CD14-positive monocyte (primary cell): Measurements from ENCODE around the gene ITGAL. TPM values are rescaled to one million over a fixed set of nuclear protein-coding genes. Genes with fewer than 3 reads are reported as not detected.
A peak's percentile ranks its signal among the peaks of the same experiment; 100 is the strongest.

Experiments
- DNase-seq, 3 donors: peaks; one replicate each; pipeline ENCODE4 v3.0.0-alpha.2; 2011 to 2022
- H2AFZ ChIP-seq: 2 replicates; pipeline ENCODE4 v1.6.0; 2012; ENCODE audit warnings: mild to moderate bottlenecking, low read depth, low read length, inconsistent platforms; ENCODE audit not compliant: insufficient read depth, poor library complexity, severe bottlenecking
- H3K27ac ChIP-seq, 2 donors: 1 replicate in 1 of 2; 2 replicates in 1 of 2; pipeline ENCODE4 v1.5.1; 2012 to 2013; ENCODE audit warnings: low read length in 2 of 2, control low read depth in 1 of 2, inconsistent platforms in 1 of 2, low read depth in 1 of 2, mild to moderate bottlenecking in 1 of 2
- H3K27me3 ChIP-seq, 2 donors: one replicate each; pipeline versions ENCODE4 v1.6.0 to v1.6.1; 2011 to 2013; ENCODE audit warnings: low read length in 2 of 2; ENCODE audit not compliant: control insufficient read depth in 2 of 2, insufficient read depth in 2 of 2
- H3K36me3 ChIP-seq, 2 donors: replicated peaks in 1 of 2; 1 replicate in 1 of 2; 2 replicates in 1 of 2; pipeline versions ENCODE4 v1.5.1 to v1.6.1; 2012 to 2013; ENCODE audit warnings: low read length in 2 of 2, control low read depth in 1 of 2, inconsistent platforms in 1 of 2, mild to moderate bottlenecking in 1 of 2; ENCODE audit not compliant: insufficient read depth in 2 of 2, control insufficient read depth in 1 of 2
- H3K4me1 ChIP-seq, 2 donors: 1 replicate in 1 of 2; 2 replicates in 1 of 2; pipeline versions ENCODE4 v1.5.1 to v1.6.1; 2012 to 2013; ENCODE audit warnings: low read length in 2 of 2, control low read depth in 1 of 2, inconsistent platforms in 1 of 2, mild to moderate bottlenecking in 1 of 2, moderate library complexity in 1 of 2; ENCODE audit not compliant: insufficient read depth in 2 of 2, control insufficient read depth in 1 of 2
- H3K4me2 ChIP-seq: replicated peaks from 2 replicates; pipeline ENCODE3; 2012; ENCODE audit warnings: low read length, moderate library complexity, mild to moderate bottlenecking; ENCODE audit not compliant: poor library complexity, severe bottlenecking; ENCODE audit errors: extremely low read depth
- H3K4me3 ChIP-seq, 3 experiments: fragments of 200-600 bp in 1 of 3; sonication (generic) in 1 of 3; replicated peaks in 1 of 3; 1 replicate in 2 of 3; 2 replicates in 1 of 3; pipeline ENCODE4 v1.5.1; 2011 to 2013; ENCODE audit warnings: low read length in 3 of 3, mild to moderate bottlenecking in 3 of 3, control low read depth in 2 of 3, low read depth in 2 of 3, inconsistent platforms in 1 of 3, moderate library complexity in 1 of 3
- H3K79me2 ChIP-seq: 2 replicates; pipeline ENCODE4 v1.6.0; 2012; ENCODE audit warnings: mild to moderate bottlenecking, control low read depth, inconsistent platforms, low read length, moderate library complexity; ENCODE audit not compliant: insufficient read depth
- H3K9ac ChIP-seq: 2 replicates; pipeline ENCODE4 v1.6.0; 2017; ENCODE audit warnings: low read length, mild to moderate bottlenecking; ENCODE audit not compliant: insufficient read depth, poor library complexity, severe bottlenecking
- H3K9me3 ChIP-seq, 2 donors: replicated peaks in 1 of 2; 1 replicate in 1 of 2; 2 replicates in 1 of 2; pipeline versions ENCODE4 v1.5.1 to v1.6.1; 2012 to 2013; ENCODE audit warnings: low read length in 2 of 2, control low read depth in 1 of 2; ENCODE audit not compliant: control insufficient read depth in 1 of 2, insufficient read depth in 1 of 2
- H4K20me1 ChIP-seq: 2 replicates; pipeline ENCODE4 v1.6.0; 2012; ENCODE audit warnings: mild to moderate bottlenecking, low read length, control low read depth, moderate library complexity; ENCODE audit not compliant: insufficient read depth
- H3K27ac Mint-ChIP-seq, 7 donors: one replicate each; pipeline ENCODE4 v1.8.0; 2020; ENCODE audit warnings: mild to moderate bottlenecking in 7 of 7, mixed read lengths in 7 of 7, moderate library complexity in 6 of 7, inconsistent platforms in 2 of 7
- H3K27me3 Mint-ChIP-seq, 3 donors: one replicate each; pipeline ENCODE4 v1.8.0; 2021 to 2022; ENCODE audit warnings: low read depth in 3 of 3, mild to moderate bottlenecking in 3 of 3, mixed read lengths in 3 of 3, moderate library complexity in 3 of 3, inconsistent platforms in 1 of 3
- H3K36me3 Mint-ChIP-seq, 2 donors: one replicate each; pipeline ENCODE4 v1.8.0; 2020; ENCODE audit warnings: mixed read lengths in 2 of 2, inconsistent platforms in 1 of 2, mild to moderate bottlenecking in 1 of 2
- H3K4me1 Mint-ChIP-seq: one replicate; pipeline ENCODE4 v1.8.0; 2020; ENCODE audit warnings: mild to moderate bottlenecking, mixed read lengths
- H3K4me3 Mint-ChIP-seq, 2 donors: one replicate each; pipeline ENCODE4 v1.8.0; 2020; ENCODE audit warnings: mild to moderate bottlenecking in 2 of 2, mixed read lengths in 2 of 2, moderate library complexity in 1 of 2
- H3K9me3 Mint-ChIP-seq, 7 donors: one replicate each; pipeline ENCODE4 v1.8.0; 2020 to 2022; ENCODE audit warnings: mixed read lengths in 7 of 7, mild to moderate bottlenecking in 6 of 7, moderate library complexity in 6 of 7, inconsistent platforms in 2 of 7
- WGBS: methylation state at CpG from one replicate; pipeline ENCODE4 v1.1.5; 2013; ENCODE audit warnings: missing lambda C conversion rate; ENCODE audit not compliant: insufficient coverage; 5-methylcytosine and 5-hydroxymethylcytosine counted together
- intact Hi-C, 2 donors: fragments of 100-400 bp; cut with micrococcal nuclease; formaldehyde crosslinking; loops; one replicate each; pipeline versions ENCODE4 v1.15.0 to v1.15.1; 2023
- polyA plus RNA-seq, 3 donors: library from polyadenylated mRNA; depleted of rRNA in 1 of 3; unstranded in 2 of 3; stranded (reverse) in 1 of 3; fragments of 300-500 nt in 2 of 3; fragments of >200 nt in 1 of 3; fragmentation: Illumina TruSeq in 2 of 3; gene quantifications; 1 replicate in 2 of 3; 2 replicates in 1 of 3; pipeline ENCODE4 v1.2.3, GENCODE V29; 2012 to 2021
- TF ChIP-seq, protein P1 (sequence below): fragments of 200-600 bp; IDR thresholded peaks from one replicate; pipeline ENCODE4 v1.8.0; 2022; ENCODE audit warnings: antibody characterized with exemption, mild to moderate bottlenecking

ITGAL gene
- polyA plus RNA-seq, 3 donors, result 56.8 to 474 (median 109) TPM

DNA sequence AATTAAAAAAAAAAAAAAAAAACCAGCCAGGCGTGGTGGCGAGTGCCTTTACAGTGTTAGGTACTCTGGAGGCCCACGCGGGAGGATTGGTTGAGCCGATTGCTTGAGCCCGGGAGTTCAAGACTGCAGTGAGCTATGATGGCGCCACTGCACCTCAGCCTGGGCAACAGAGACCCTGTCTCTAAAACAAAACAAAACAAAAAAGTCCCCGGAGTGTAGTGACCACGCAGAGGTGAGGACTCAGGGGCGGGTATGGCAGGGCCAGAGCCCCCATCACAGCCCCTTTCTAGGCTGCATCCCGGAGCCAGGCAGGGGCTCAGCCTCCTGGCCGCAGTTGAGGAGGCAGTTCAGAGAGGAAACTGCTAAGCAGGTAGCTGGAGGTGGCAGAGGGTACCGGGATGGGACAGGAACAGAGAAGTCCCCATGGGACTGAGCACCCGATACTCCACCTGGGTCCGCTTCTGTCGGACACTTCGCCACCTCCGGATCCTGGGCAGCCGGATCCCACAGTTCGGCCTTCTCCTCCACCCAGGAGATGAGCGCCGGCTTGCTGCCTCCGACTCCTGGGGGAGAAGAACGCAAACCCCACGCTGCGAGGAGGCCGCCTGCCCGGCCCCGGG lies 61.3 kb downstream of the ITGAL start:
- H3K27ac ChIP-seq, result peak overlapping the region; percentile 28 to 80
- no peak for DNase-seq
- no peaks in the 10 kb centered on the region for H3K27me3 ChIP-seq
- Mint-ChIP-seq H3K9me3 (no peaks in the 10 kb centered on the region), H3K27me3 (peaks cover 0 to 6% (median 2%) of the 10 kb centered on the region in 3 donors), H3K36me3 (peaks cover 20 to 30% of the 10 kb centered on the region in 2 donors), H3K27ac (peak overlapping the region in 3 of 7 donors; percentile 30 to 68 (median 37)), H3K4me3 (peak overlapping the region; percentile 90 to 97), H3K4me1 (peaks cover 42% of the 10 kb centered on the region)
- TF ChIP-seq, protein P1, sequence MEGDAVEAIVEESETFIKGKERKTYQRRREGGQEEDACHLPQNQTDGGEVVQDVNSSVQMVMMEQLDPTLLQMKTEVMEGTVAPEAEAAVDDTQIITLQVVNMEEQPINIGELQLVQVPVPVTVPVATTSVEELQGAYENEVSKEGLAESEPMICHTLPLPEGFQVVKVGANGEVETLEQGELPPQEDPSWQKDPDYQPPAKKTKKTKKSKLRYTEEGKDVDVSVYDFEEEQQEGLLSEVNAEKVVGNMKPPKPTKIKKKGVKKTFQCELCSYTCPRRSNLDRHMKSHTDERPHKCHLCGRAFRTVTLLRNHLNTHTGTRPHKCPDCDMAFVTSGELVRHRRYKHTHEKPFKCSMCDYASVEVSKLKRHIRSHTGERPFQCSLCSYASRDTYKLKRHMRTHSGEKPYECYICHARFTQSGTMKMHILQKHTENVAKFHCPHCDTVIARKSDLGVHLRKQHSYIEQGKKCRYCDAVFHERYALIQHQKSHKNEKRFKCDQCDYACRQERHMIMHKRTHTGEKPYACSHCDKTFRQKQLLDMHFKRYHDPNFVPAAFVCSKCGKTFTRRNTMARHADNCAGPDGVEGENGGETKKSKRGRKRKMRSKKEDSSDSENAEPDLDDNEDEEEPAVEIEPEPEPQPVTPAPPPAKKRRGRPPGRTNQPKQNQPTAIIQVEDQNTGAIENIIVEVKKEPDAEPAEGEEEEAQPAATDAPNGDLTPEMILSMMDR, result no peak
- peak overlapping the region; percentile 82 for H3K9ac ChIP-seq
- H3K36me3 ChIP-seq, result peaks cover 21 to 28% of the 10 kb centered on the region in 2 donors
- H4K20me1 ChIP-seq, result no peaks in the 10 kb centered on the region
- WGBS, result 13% methylated on average over 24 of the region's 29 CpGs
- H2AFZ ChIP-seq, result peak overlapping the region; percentile 88
- H3K4me3 ChIP-seq, result peak overlapping the region; percentile 71 to 91 (median 87)
- intact Hi-C loops, result loop anchor here in 1 of 2 donors (2.0 kb wide), 1 partner anchor 25 kb away; the partner anchor contains the start of gene ZNF764
- H3K79me2 ChIP-seq, result peaks cover 41% of the 10 kb centered on the region
- peaks cover 33 to 41% of the 10 kb centered on the region in 2 donors for H3K4me1 ChIP-seq
- H3K4me2 ChIP-seq, result peak overlapping the region; percentile 88
- H3K9me3 ChIP-seq, result no peaks in the 10 kb centered on the region

DNA sequence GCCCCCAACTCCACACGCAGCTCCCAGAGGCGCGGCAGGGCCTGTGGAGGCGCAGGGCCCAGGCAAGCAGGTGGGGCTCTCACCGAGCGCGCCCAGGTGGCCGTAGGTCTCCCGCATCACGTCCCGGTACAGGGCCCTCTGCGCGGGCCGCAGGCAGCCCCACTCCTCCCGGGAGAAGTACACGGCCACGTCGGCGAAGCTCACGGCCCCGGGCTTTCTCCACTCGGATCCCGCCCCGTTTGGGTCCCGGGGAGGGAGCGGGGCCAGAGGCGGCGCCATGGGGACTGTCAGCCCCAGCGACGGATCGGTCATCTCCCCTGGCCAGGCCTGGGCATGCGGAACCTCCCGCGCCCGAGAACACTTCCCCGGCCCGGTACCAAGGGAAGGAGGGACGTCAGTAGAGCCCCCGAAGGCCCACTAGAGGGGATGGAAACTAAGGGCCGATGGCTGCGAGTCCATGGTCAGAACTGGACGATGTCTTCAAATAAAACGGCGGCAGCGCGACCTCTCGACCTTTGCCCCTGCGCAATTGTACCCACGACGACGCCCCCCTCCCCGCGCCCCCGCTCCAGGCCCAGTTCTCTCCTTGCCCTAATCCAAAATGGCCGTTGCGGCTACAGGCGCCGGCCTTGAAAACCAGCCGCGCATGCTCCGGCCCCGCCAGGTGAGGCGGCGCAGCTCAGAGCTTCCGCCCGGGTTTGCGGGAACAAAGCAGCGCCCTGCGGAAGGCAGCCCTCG lies 62.0 kb downstream of the ITGAL start, which contains the start of gene ZNF747:
TSS of gene ZNF747 (minus strand) at position 491 of the 738 bp plus-strand sequence. CDS start at position 312, 179 bp downstream.
- Histone ChIP-seq H3K27me3 (no peaks in the 10 kb centered on the region), H3K9ac (peak within 1 kb of the TSS; percentile 82), H3K27ac (peak within 1 kb of the TSS; percentile 76 to 80), H3K9me3 (no peaks in the 10 kb centered on the region), H3K4me1 (peaks cover 28 to 35% of the 10 kb centered on the region in 2 donors), H2AFZ (peak within 1 kb of the TSS; percentile 88), H3K4me3 (peak within 1 kb of the TSS; percentile 71 to 91 (median 87)), H3K79me2 (peaks cover 41% of the 10 kb centered on the region), H3K4me2 (peak within 1 kb of the TSS; percentile 88), H3K36me3 (peaks cover 21 to 28% of the 10 kb centered on the region in 2 donors), H4K20me1 (no peaks in the 10 kb centered on the region)
- intact Hi-C loops, result loop anchor here (1.0 to 5.0 kb wide), 4 partner anchors 7 to 38 kb away; partner anchors contain the start of genes ZNF688 (in 1 of the 2) and ZNF764 (in 1 of the 2)
- peaks cover 36% of the 10 kb centered on the region for H3K4me1 Mint-ChIP-seq
- H3K27ac Mint-ChIP-seq, result peak within 1 kb of the TSS; percentile 87 to 94 (median 91)
- peak; percentile 76 to 82 (median 81) for DNase-seq
- TF ChIP-seq, protein P1, result no peak
- no peaks in the 10 kb centered on the region for H3K9me3 Mint-ChIP-seq
- H3K36me3 Mint-ChIP-seq, result peaks cover 20 to 30% of the 10 kb centered on the region in 2 donors
- peak within 1 kb of the TSS; percentile 90 to 97 for H3K4me3 Mint-ChIP-seq
- WGBS, result under 1% methylated on average over 70 of the region's 70 CpGs
- peaks cover 0 to 6% (median 2%) of the 10 kb centered on the region in 3 donors for H3K27me3 Mint-ChIP-seq
